ENCODE results near the gene TSPY9.
"Not testable (repeated sequence)": the region's sequence is repeated elsewhere in the genome, so short reads cannot be mapped to it uniquely, and the experiment has no call there.

Gene TSPY9, protein sequence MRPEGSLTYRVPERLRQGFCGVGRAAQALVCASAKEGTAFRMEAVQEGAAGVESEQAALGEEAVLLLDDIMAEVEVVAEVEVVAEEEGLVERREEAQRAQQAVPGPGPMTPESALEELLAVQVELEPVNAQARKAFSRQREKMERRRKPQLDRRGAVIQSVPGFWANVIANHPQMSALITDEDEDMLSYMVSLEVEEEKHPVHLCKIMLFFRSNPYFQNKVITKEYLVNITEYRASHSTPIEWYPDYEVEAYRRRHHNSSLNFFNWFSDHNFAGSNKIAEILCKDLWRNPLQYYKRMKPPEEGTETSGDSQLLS

DNA sequence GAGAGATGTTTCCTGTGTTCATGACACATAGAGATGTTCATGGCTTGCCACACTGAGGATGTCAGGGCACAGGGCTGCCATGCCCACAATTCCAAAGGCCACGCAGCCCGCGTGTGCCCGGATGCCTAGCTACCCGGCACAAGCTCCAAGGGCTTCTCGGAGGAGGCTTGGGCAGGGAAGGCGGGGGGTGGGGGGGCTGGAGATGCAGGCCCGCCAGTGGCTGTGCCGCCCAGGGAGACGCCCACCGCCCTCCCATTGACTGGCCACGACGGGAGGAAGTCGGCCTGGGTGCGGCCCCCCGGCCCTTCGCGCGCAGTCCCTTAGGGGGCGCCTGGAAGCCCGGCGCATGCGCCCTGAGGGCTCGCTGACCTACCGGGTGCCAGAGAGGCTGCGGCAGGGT, at the start of gene TSPY9:
TSPY9 (plus strand) TSS at position 301 of the 400 bp plus-strand sequence; CDS start at position 347, 46 bp downstream.
- not testable (repeated sequence) for DNase-seq (ENCODE audit: low spot score)

DNA sequence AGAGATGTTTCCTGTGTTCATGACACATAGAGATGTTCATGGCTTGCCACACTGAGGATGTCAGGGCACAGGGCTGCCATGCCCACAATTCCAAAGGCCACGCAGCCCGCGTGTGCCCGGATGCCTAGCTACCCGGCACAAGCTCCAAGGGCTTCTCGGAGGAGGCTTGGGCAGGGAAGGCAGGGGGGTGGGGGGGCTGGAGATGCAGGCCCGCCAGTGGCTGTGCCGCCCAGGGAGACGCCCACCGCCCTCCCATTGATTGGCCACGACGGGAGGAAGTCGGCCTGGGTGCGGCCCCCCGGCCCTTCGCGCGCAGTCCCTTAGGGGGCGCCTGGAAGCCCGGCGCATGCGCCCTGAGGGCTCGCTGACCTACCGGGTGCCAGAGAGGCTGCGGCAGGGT, 20.4 kb upstream of the TSPY9 start, which contains the start of gene TSPY1:
TSPY1 (plus strand) TSS at position 301 of the 400 bp plus-strand sequence; CDS start at position 347, 46 bp downstream.
- not testable (repeated sequence) for DNase-seq (ENCODE audit: low spot score)

DNA sequence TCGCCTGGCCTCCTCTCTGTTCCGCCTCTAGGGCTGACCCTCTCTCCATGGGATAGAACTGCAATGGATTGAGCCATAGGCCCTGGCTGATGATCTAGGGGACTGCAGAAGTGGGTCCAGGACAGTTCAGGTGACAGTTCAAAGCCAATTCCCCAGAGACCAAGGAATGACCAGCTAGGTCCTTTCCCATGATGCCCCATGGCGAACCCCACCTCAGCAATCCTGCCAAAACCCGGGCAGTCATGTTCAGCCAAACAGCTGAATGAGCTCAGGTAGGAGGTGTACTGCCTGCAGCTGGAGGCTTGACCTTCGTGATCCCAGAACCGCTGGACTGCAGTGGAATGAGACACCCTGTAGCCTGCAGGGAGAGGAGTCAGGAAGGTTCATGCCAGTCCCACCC, 17.3 kb downstream of the TSPY9 start:
- not testable (repeated sequence) for DNase-seq (ENCODE audit: low spot score)

DNA sequence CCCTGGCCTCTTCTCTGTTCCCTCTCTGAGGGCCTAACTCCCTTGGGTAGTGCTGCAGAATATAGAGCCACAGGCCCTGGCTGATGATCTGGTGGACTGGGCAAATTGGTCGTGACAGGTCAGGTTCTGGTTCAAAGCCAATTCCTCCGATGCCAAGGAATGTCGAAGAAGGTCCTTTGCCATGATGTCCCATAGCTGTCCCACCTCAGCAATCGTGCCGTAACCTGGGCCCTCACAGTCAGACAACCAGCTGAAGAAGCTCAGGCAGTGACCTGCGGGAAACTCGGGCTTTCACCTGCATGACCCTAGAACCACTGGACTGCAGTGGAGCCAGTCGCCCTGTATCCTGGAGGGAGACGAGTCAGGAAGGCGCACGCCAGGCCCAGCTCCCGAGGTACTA, 29.2 kb downstream of the TSPY9 start:
- not testable (repeated sequence) for DNase-seq (ENCODE audit: low spot score)

DNA sequence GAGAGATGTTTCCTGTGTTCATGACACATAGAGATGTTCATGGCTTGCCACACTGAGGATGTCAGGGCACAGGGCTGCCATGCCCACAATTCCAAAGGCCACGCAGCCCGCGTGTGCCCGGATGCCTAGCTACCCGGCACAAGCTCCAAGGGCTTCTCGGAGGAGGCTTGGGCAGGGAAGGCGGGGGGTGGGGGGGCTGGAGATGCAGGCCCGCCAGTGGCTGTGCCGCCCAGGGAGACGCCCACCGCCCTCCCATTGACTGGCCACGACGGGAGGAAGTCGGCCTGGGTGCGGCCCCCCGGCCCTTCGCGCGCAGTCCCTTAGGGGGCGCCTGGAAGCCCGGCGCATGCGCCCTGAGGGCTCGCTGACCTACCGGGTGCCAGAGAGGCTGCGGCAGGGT, 40.5 kb downstream of the TSPY9 start, which contains the start of gene TSPY10:
TSPY10 (plus strand) TSS at position 301 of the 400 bp plus-strand sequence; CDS start at position 347, 46 bp downstream.
- not testable (repeated sequence) for DNase-seq (ENCODE audit: low spot score)

Measured in pons (tissue), 1 donor.